Stimulated activated CD4-positive, alpha-beta T cell treated with anti-CD3 and anti-CD28 coated beads, Interleukin-15, amount 100 ng/mL, for 24 hours (primary cell): ENCODE data around the gene ARRB1.
"Not testable (repeated sequence)": the region's sequence is repeated elsewhere in the genome, so short reads cannot be mapped to it uniquely, and the experiment has no call there.

Experiments
- DNase-seq: peaks from one replicate; pipeline ENCODE4 v3.0.0-alpha.2; 2020

Gene ARRB1

GRCh38 chr11:75342966-75343870 lies 8.2 kb downstream of the ARRB1 start:
- DNase-seq: no peak

DNA sequence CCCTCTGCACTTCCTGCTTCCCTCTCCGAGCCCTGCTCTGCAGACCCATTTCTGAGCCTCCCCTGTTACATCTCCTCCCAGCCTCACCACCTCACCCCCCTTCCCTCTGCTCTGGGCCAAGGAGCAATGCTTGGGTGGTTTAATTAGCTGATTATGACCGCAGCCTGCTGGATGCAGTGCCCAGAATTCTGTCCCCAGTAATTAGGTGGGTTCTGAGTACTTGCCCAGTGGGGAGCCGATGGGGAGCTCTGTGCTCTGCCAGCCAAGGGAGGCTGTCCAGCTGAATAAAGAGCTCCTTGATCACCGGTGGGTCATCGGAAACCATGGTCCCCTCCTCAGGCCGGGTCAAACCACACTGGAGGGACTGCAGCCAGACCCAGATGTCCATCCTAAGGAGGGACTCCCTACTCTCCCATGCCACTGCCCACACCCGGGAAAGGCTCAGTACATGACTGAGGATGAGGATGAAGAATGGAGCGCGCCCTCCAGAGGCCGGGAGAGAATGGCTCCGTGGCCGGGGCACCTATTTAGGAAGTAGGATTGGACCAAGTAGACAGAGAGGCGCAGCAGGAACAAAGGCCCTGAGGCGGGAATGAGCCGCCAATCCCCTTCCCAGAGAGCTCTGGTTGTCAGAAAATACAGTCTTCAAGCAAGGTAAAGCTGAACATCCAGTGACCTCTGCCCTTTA lies 9.1 kb downstream of the ARRB1 start:
- DNase-seq: no peak

GRCh38 chr11:75341612-75342011 lies 9.8 kb downstream of the ARRB1 start:
- no peak for DNase-seq

DNA sequence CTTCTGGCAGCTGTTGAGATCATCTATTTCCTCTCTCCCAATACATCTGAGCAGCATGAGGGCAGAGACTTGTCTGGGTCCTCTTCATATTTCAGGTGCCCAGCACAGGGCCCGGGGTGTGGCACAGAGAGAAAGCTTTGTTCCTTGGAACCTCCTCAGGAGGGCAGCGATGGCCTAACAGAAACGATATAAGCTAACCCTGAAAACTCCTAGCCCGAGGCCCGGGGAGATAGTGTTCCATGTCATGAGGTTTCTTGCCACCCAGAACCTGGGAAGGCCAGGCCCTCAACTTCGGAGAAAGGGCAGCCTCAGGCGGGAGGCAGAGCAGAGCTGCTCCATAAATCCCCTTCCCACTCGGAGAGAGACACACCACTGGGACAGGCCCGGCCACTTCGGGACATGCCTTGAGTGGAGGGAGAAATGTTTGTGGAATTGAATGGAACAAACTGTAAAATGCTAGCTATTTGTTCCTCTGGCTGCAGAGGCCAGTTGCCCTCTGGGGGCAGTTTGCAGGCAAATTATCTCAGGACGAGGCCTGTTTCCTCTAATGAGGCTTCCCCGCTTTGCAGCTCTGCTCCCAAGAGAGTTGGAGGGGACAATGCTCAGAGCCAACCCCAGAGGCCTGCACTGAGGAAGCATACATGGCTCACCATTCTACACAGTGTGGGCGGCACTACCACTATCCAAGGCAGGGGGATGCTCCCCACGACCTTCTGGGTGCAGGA lies 11.6 kb downstream of the ARRB1 start:
- DNase-seq: peak; percentile 17

GRCh38 chr11:75338516-75339208 lies 12.8 kb downstream of the ARRB1 start:
- DNase-seq: peak; percentile 47

GRCh38 chr11:75337195-75337654 lies 14.2 kb downstream of the ARRB1 start:
- DNase-seq: no peak

DNA sequence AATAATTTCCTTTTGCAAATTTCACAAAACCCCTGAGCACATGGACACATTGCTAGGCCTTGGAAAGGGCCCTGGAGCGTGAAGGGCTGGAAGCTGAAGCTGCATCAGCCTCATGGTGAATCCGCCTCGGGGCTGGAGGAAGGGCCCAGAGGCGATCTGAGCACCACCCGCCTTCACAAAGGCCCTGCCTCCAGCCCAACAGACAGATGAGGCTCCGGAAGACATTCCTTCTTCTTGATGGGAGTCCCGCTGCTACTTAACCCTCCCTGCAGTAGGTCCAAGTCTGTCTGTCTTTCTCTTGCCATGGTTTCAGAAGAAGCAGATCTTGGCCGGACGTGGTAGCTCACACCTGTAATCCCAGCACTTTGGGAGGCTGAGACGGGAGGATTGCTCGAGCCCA lies 16.5 kb downstream of the ARRB1 start:
- no peak for DNase-seq

GRCh38 chr11:75334402-75334891 lies 17.0 kb downstream of the ARRB1 start:
- DNase-seq: no peak

- no peak for DNase-seq
Measured at GRCh38 chr11:75333807-75334140, 17.7 kb downstream of the ARRB1 start.

- no peak for DNase-seq
Measured at GRCh38 chr11:75333022-75333806, 18.2 kb downstream of the ARRB1 start.

DNA sequence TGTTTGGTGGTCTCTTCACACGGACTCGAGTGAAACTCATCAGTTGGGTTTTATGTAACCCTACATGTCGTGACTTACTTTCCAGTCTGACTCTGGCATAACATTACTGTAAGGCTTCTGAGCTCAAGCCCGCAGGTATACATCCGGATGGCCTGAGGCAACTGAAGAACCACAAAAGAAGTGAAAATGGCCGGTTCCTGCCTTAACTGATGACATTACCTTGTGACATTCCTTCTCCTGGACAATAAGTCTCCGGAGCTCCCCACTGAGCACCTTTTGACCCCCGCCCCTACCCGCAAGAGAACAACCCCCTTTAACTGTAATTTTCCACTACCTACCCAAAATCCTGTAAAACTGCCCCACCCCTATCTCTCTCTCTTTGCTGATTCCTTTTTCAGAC lies 19.7 kb downstream of the ARRB1 start:
- not testable (repeated sequence) for DNase-seq

DNA sequence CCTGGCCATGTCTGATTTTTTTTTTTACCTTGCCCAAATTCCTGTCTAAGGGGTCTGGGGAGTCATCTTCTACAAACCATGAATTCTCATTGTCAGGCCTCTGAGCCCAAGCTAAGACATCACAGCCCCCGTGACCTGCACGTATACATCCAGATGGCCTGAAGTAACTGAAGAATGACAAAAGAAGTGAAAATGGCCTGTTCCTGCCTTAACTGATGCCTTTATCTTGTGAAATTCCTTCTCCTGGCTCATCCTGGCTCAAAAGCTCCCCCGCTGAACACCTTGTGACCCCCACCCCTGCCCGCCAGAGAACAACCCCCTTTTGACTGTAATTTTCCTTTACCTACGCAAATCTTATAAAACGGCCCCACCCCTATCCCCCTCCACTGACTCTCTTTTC lies 20.2 kb downstream of the ARRB1 start:
- DNase-seq: not testable (repeated sequence)

GRCh38 chr11:75330886-75331285 lies 20.6 kb downstream of the ARRB1 start:
- DNase-seq: not testable (repeated sequence)

DNA sequence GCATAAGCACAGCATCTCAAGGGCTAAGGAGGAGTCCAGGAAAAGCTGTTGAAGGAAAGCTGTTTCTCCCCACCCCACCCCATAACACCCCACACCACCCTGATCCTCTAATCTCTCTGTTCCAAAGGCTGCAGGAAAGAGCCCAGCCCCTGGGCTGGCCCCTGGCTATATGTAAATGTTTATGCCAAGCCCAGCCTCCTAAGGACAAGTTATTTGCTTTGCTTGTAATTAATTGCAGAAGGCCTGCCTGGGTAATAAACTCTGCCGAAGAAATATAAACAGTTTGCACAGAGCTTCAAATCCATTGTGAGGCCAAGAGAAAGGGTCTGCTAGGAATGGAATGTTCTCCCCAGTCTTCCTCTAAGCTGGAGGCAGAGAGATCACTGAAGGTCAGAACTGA lies 21.2 kb downstream of the ARRB1 start:
- no peak for DNase-seq

DNA sequence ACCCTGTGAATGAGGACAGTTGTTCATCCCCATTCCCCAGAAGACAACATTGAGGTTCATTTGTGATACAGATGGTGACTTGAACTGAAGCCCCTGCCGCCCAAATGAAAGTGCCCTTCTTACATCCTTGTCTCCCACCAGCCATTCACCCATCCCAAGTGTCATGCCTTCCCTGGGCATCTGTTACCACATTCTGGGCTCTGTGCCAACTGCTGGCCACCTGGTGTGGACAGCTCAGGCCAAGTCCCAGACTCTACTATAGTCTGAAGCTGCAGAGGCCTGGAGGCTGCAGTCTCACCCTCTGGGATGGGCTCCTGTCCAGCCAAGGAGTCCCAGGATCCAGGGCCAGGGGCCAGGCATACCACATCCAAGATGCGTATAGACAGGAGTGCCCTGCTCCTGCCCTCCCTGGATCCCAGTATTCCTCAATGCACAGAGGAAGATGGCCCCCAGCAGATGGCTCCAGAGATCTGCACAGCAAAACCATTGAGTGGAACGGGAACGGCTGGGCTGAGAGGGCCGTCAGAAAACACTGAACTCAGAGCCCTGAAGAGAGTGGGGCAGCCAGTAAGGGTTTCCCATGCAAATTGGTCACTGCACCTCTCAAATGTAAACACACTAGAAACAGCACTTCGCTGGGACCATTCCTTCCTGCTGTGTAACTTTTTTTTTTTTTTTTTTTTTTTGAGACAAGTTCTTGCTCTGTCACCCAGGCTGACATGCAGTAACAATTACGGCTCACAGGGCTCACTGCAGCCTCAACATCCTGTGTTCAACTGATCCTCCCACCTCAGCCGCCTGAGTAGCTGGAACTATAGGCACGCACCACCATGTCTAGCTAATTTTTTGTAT lies 22.8 kb downstream of the ARRB1 start:
- DNase-seq: peak; percentile 50

GRCh38 chr11:75326439-75326810 lies 25.0 kb downstream of the ARRB1 start:
- peak; percentile 50 for DNase-seq

DNA sequence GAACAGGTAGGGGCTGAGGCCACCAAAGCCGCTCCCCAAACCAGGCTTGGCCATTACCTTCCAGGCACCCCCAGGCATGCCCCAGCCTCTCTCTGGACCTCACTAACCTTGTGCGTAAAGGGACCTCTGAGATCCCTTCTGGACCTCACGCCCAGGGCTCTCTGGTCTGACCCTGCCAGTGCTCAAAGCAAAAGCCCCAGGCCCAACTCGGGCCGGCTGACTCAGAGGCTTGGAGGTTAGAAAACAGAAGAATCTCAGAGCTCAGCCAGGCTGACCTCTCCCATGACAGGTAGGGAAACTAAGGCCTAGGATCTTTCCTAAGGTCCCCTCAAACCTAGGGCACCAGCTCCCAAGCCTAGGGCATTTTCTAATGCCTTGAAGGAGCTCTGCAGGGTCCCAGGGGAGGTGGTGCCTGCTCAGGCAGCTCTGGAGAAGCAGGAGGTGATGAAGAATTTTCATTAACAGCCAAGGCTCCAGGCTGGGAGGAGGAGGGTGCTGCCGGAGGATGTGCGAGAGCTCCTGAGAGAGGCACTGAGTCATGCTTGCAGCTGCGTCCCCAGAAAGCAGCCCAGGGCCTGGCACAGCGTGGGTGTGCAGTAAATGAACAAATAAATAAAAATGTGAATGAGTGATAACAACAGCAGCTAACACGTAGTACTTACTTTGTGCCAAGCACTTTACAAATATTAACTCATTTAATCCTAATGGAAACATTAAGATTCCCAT lies 25.6 kb downstream of the ARRB1 start:
- peak; percentile 80 for DNase-seq

DNA sequence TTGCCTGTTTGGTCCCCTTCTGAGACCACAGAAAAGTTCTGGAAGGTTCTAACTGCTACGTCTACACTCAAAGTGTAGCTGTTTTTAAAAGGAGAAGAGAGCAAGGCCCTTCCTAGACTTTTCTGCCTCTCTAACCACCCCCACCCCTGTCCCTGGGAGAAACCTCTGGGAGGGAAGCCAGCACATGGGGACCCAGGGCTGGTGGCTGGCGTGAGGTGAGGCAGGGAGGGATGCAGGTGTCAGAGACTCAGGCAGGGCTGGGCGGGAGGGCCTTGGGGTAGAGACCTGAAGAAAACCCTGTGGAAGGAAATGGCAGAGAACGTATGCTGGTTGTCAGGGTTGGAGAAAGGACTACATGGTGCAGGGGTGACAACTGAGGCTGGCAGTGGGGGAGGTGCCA lies 26.7 kb downstream of the ARRB1 start:
- no peak for DNase-seq

DNA sequence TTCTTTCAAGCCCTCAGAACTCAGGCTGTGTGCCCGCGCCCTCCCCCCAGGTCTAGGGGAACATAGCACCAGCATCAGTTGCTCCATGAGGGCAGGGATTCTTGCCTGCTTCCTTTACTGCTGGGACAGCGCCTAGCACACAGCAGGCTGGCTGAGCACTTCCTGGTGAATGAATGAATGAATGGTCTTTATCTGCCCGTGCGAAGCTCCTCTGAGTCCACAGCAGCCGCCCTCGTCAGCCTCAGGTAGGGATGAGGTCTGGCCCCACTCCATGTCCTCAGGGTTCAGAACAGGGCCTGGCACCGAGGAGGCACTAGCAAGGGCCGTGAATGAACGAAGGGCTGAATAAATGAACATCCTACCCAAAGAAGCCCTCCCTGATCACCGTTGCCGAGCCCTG lies 27.3 kb downstream of the ARRB1 start:
- no peak for DNase-seq

DNA sequence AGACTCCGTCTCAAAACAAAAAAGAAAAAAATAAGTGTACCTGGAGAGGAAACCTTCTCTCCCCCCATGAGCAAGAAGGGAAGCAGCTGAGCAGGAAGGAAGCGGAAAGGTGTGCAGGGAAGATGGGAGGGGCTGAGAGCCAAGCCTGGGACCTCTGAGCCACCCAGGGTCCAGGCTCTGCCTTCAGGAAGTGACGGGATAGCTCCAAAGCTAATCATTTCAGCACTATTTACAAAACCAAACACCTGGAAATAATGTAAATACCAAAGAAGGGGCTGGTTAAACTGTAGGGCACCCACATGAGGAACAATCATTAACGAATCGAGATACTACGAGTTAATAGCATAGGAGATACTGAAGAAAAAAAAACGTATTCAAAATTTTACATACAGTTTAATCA lies 27.9 kb downstream of the ARRB1 start:
- no peak for DNase-seq
